HepG2 (cell line): ENCODE data around the gene AGER. TPM values are rescaled to one million over a fixed set of nuclear protein-coding genes. Genes with fewer than 3 reads are reported as not detected.

ENCODE experiments used
- E2F1 ChIP-seq: sonication (generic); formaldehyde crosslinking; IDR thresholded peaks from 2 replicates; pipeline ENCODE4 v1.5.0; 2020; ENCODE audit warnings: missing genetic modification reagents
- KIAA2018 ChIP-seq: sonication (generic); formaldehyde crosslinking; IDR thresholded peaks from 2 replicates; pipeline ENCODE4 v1.5.0; 2020; ENCODE audit warnings: mild to moderate bottlenecking, missing genetic modification reagents, borderline replicate concordance
- NBN ChIP-seq: fragments of 450-650 bp; conservative IDR thresholded peaks from 2 replicates; pipeline ENCODE4 v1.6.1; 2017
- SIN3A ChIP-seq: IDR thresholded peaks from 2 replicates; pipeline ENCODE4 v1.6.1; 2011; ENCODE audit warnings: low read depth, mild to moderate bottlenecking, control low read depth, low read length, borderline replicate concordance
- TCF7L2 ChIP-seq: IDR thresholded peaks from 2 replicates; pipeline ENCODE4 v1.6.1; 2011; ENCODE audit warnings: mild to moderate bottlenecking, low read depth, low read length, moderate library complexity
- ZNF557 ChIP-seq: sonication (generic); formaldehyde crosslinking; IDR thresholded peaks from 2 replicates; pipeline ENCODE4 v1.4.0; 2020; ENCODE audit warnings: missing genetic modification reagents
- polyA plus RNA-seq, 8 experiments: library from polyadenylated mRNA; depleted of rRNA in 3 of 8; stranded (reverse) in 7 of 8; unstranded in 1 of 8; fragments of >200 nt; fragmentation: Illumina TruSeq in 4 of 8; extraction: Trizol in 4 of 8; gene quantifications; 2 replicates each; pipeline versions ENCODE4 v1.2.1 to v1.2.3, GENCODE V29; 2011 to 2016; ENCODE audit warnings: low read depth in 4 of 8, missing spikeins in 1 of 8, mixed read lengths in 1 of 8; ENCODE audit not compliant: insufficient read depth in 1 of 8
- total RNA-seq, 5 experiments: library from RNA; depleted of rRNA; stranded (reverse); fragments of >200 nt; fragmentation: Illumina TruSeq; extraction: Trizol; gene quantifications; 2 replicates each; pipeline ENCODE4 v1.2.3, GENCODE V29; 2016; ENCODE audit warnings: low read depth in 1 of 5
- TF ChIP-seq, protein P1 (sequence below): sonication (generic); formaldehyde crosslinking; IDR thresholded peaks from 2 replicates; pipeline ENCODE4 v1.8.1; 2023; ENCODE audit warnings: mild to moderate bottlenecking, moderate library complexity, missing genetic modification reagents

AGER gene
- total and polyA plus RNA-seq, 2 of the 13 experiments (the other 11 are each of a cell fraction or from before 2014, with no cell fraction given), result 1.9 to 5.1 TPM

DNA sequence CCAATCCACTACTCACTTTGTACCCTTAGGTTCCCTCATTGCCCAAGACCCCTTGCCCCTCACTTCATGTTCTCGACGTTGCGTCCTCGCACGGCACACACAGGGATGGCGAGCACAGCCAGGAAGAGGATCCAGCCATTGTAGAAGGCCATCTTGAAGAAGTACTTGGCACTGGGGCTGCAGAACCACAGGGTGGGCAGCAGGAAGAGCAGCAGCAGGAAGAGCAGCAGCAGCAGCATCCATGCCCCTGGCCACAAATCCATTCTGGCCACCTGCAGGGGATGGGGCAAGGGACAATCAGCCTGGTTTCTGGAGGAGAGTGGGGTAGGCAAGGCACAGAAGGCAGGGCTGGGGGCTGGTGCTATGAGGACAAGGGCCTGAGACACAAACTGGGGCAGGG, 12.8 kb downstream of the AGER start (continued):
- TF ChIP-seq, protein P1, sequence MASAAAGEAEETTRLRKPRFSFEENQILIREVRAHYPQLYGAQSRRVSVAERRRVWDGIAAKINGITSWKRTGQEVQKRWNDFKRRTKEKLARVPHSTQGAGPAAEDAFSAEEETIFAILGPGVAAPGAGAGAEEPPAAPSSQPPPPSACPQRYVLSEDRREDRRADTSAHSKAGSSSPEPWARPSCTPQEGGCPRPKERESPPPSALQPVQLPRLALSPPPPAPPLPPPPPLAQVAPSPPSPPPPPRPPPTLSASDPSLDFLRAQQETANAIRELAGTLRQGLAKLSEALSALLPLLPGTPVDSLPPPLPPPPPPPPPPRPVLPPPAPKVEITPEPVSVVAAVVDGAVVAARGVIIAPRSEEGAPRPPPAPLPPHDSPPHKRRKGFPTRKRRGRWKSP, result no peak
- TF ChIP-seq E2F1 (CRISPR knock-in tag) (no peak), TCF7L2 (no peak), SIN3A (no peak), NBN (no peak), KIAA2018 (CRISPR knock-in tag) (no peak), ZNF557 (CRISPR knock-in tag) (no peak)
- TF ChIP-seq, all 625 proteins: peak for 3
